ENCODE measurements around the gene KNTC1.

DNA sequence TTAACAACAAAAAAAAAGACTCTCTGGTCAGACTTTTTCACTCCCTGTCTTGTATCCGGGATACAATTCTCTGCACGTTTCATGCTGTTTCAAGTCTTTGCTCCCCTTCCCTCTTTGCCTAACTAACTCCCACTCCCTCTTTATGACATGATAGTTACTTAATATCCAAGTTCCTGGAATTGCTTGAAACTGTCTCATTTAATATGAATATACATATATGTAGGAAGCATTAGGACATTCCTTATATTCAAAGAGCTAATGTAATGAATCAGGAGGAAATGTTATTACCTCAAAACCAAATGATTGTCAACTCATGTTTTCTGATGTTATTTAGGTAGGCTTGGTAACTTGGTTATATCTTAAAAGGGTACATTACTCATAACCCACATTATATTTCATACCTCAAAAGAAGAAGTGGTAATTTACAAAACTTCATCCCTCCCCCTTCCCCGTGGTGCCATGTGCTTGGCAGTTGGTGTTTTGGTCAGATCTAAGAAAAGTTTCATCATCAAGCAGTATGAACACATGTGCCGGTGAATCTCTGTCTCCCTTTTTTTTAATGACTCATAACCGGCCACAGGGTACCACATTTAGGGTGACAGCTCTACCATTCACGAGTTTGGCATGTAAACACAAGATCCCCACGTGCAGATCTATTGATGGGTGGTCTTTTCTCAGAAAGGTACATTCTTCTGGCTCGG is 119.6 kb downstream of the KNTC1 start:
- no peak for TF ChIP-seq POLR2A (IDR thresholded peaks at IDR 0.05; ENCODE audit: insufficient read depth in 1 of 2, low read depth in 2 of 2, low read length in 2 of 2)
- no peak for TF ChIP-seq CCAR2 (optimal IDR thresholded peaks at IDR 0.05; ENCODE audit: low read depth, low read length)
- TF ChIP-seq HNRNPH1 (optimal IDR thresholded peaks at IDR 0.05; ENCODE audit: low read depth, low read length): no peak
- TF ChIP-seq CEBPB (IDR thresholded peaks at IDR 0.05; ENCODE audit: borderline replicate concordance, low read depth, low read length): no peak
- TF ChIP-seq STAT5B (CRISPR knock-in tag; IDR thresholded peaks at IDR 0.05): no peak
- no peak for TF ChIP-seq HOMEZ (CRISPR knock-in tag; IDR thresholded peaks at IDR 0.05; ENCODE audit: low read depth)
- no peak for TF ChIP-seq ZNF484 (CRISPR knock-in tag; IDR thresholded peaks at IDR 0.05; ENCODE audit: borderline replicate concordance, low read depth)
- TF ChIP-seq, protein P1, sequence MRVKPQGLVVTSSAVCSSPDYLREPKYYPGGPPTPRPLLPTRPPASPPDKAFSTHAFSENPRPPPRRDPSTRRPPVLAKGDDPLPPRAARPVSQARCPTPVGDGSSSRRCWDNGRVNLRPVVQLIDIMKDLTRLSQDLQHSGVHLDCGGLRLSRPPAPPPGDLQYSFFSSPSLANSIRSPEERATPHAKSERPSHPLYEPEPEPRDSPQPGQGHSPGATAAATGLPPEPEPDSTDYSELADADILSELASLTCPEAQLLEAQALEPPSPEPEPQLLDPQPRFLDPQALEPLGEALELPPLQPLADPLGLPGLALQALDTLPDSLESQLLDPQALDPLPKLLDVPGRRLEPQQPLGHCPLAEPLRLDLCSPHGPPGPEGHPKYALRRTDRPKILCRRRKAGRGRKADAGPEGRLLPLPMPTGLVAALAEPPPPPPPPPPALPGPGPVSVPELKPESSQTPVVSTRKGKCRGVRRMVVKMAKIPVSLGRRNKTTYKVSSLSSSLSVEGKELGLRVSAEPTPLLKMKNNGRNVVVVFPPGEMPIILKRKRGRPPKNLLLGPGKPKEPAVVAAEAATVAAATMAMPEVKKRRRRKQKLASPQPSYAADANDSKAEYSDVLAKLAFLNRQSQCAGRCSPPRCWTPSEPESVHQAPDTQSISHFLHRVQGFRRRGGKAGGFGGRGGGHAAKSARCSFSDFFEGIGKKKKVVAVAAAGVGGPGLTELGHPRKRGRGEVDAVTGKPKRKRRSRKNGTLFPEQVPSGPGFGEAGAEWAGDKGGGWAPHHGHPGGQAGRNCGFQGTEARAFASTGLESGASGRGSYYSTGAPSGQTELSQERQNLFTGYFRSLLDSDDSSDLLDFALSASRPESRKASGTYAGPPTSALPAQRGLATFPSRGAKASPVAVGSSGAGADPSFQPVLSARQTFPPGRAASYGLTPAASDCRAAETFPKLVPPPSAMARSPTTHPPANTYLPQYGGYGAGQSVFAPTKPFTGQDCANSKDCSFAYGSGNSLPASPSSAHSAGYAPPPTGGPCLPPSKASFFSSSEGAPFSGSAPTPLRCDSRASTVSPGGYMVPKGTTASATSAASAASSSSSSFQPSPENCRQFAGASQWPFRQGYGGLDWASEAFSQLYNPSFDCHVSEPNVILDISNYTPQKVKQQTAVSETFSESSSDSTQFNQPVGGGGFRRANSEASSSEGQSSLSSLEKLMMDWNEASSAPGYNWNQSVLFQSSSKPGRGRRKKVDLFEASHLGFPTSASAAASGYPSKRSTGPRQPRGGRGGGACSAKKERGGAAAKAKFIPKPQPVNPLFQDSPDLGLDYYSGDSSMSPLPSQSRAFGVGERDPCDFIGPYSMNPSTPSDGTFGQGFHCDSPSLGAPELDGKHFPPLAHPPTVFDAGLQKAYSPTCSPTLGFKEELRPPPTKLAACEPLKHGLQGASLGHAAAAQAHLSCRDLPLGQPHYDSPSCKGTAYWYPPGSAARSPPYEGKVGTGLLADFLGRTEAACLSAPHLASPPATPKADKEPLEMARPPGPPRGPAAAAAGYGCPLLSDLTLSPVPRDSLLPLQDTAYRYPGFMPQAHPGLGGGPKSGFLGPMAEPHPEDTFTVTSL (CRISPR knock-in tag; IDR thresholded peaks at IDR 0.05; ENCODE audit: borderline replicate concordance): no peak
- TF ChIP-seq EZH2 (conservative IDR thresholded peaks at IDR 0.05; ENCODE audit: low read depth, low read length): no peak
- TF ChIP-seq PLRG1 (conservative IDR thresholded peaks at IDR 0.05): no peak
- no peak for TF ChIP-seq TOE1 (CRISPR knock-in tag; IDR thresholded peaks at IDR 0.05)

All from HepG2 (cell line).